MM.1S (cell line): ENCODE data around the gene TRAPPC4.
"Not testable (repeated sequence)": the region's sequence is repeated elsewhere in the genome, so short reads cannot be mapped to it uniquely, and the experiment has no call there.

ENCODE experiments used
- DNase-seq: peaks from one replicate; pipeline ENCODE4 v3.0.0-alpha.2; 2015
- H2AFZ ChIP-seq: fragments of 300-600 bp; sonication (generic); 2 replicates; pipeline ENCODE4 v1.6.0; 2016; ENCODE audit warnings: antibody characterized with exemption, low read length
- H3F3A ChIP-seq: fragments of 300-600 bp; sonication (generic); 2 replicates; pipeline ENCODE4 v1.6.1; 2016; ENCODE audit warnings: mild to moderate bottlenecking, antibody characterized with exemption, low read length, moderate library complexity, mixed read lengths; ENCODE audit not compliant: insufficient read depth
- H3K27ac ChIP-seq: fragments of 300-600 bp; sonication (generic); 2 replicates; pipeline ENCODE4 v1.5.1; 2016; ENCODE audit warnings: mild to moderate bottlenecking, low read length
- H3K27me3 ChIP-seq: fragments of 300-600 bp; sonication (generic); replicated peaks from 2 replicates; pipeline ENCODE4 v1.6.0; 2016; ENCODE audit warnings: low read length; ENCODE audit not compliant: insufficient read depth
- H3K36me3 ChIP-seq: fragments of 300-600 bp; sonication (generic); replicated peaks from 2 replicates; pipeline ENCODE4 v1.6.1; 2016; ENCODE audit warnings: mild to moderate bottlenecking, low read length, mixed read lengths; ENCODE audit not compliant: insufficient read depth
- H3K4me1 ChIP-seq: fragments of 300-600 bp; sonication (generic); 2 replicates; pipeline ENCODE4 v1.6.1; 2016; ENCODE audit warnings: low read length, mixed read lengths
- H3K4me2 ChIP-seq: fragments of 300-600 bp; sonication (generic); 2 replicates; pipeline ENCODE4 v1.6.0; 2016; ENCODE audit warnings: low read depth, low read length
- H3K4me3 ChIP-seq: fragments of 300-600 bp; sonication (generic); 2 replicates; pipeline ENCODE4 v1.5.1; 2016; ENCODE audit warnings: low read length, mixed read lengths
- H3K79me2 ChIP-seq: fragments of 300-600 bp; sonication (generic); 2 replicates; pipeline ENCODE4 v1.6.1; 2016; ENCODE audit warnings: mixed run types, low read length, mixed read lengths
- H3K9ac ChIP-seq: fragments of 300-600 bp; sonication (generic); 2 replicates; pipeline ENCODE4 v1.6.1; 2016; ENCODE audit warnings: low read length, mixed read lengths
- H3K9me2 ChIP-seq: fragments of 300-600 bp; sonication (generic); replicated peaks from 2 replicates; pipeline ENCODE4 v1.6.1; 2016; ENCODE audit warnings: mild to moderate bottlenecking, low read length, mixed read lengths; ENCODE audit not compliant: insufficient read depth
- H3K9me3 ChIP-seq: fragments of 300-600 bp; sonication (generic); replicated peaks from 2 replicates; pipeline ENCODE4 v1.6.1; 2016; ENCODE audit warnings: mild to moderate bottlenecking, low read length, mixed read lengths; ENCODE audit not compliant: insufficient read depth
- H4K20me1 ChIP-seq: fragments of 300-600 bp; sonication (generic); 2 replicates; pipeline ENCODE4 v1.6.1; 2016; ENCODE audit warnings: mild to moderate bottlenecking, low read length, moderate library complexity, mixed read lengths; ENCODE audit not compliant: insufficient read depth
- EZH2 ChIP-seq: fragments of 300-600 bp; sonication (generic); optimal IDR thresholded peaks from 2 replicates; pipeline ENCODE3; 2017; ENCODE audit warnings: low read depth, mild to moderate bottlenecking, antibody characterized with exemption, low read length, mixed read lengths
- EZH2phosphoT487 ChIP-seq: fragments of 300-600 bp; sonication (generic); IDR thresholded peaks from 2 replicates; pipeline ENCODE4 v1.6.1; 2018; ENCODE audit warnings: antibody characterized with exemption, low read length
- TF ChIP-seq, protein P1 (sequence below): fragments of 300-600 bp; sonication (generic); IDR thresholded peaks from 2 replicates; pipeline ENCODE4 v1.5.1; 2016; ENCODE audit warnings: antibody characterized with exemption, low read length, mixed read lengths

Gene TRAPPC4, protein sequence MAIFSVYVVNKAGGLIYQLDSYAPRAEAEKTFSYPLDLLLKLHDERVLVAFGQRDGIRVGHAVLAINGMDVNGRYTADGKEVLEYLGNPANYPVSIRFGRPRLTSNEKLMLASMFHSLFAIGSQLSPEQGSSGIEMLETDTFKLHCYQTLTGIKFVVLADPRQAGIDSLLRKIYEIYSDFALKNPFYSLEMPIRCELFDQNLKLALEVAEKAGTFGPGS

DNA sequence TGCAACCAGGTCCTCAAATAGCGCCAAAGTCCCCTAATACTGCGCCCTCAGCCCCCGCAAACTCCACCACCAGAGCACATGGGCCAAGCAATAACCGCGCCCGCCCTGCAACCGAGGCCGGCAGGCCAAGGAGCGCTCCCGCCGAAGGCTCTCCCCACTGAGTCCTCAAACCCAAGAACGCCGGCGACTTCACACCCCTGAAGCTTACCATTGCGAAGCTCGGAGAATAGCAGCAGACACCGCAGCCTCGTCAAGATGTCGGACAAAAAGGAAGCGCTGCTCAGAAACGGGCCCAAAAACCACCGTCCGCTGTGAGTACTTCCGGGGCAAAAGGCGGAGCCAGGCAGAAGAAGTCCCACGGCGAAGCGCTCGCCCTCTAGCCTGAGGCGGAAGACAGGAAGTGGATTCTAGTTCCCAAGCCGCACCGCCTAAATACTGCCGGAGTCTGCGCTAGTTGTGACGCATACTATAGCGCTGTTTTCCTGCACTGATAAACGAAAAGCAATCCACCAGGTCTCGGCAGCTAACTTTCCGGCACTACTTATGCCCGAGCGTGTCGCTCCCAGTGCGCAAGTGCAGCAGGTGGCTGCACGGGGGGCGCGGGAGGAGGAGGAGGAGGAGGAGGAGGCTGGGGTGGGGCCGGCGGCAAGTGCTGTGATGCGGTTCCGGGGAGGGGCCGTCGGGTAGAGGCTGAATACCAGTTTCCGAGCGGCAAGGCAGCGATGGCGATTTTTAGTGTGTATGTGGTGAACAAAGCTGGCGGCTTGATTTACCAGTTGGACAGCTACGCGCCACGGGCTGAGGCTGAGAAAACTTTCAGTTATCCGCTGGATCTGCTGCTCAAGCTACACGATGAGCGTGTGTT, at the start of gene TRAPPC4, which contains the start of gene RPS25:
TSS of gene TRAPPC4 (plus strand) at position 693 of the 865 bp plus-strand sequence. CDS start at position 723, 30 bp downstream.
TSS of gene RPS25 (minus strand) at position 270 of the 865 bp plus-strand sequence. CDS start at position 211, 59 bp downstream.
- H3K9me2 ChIP-seq: no peaks in the 10 kb centered on the region
- H3K9me3 ChIP-seq: no peaks in the 10 kb centered on the region
- no peaks in the 10 kb centered on the region for H3K27me3 ChIP-seq
- H3K4me3 ChIP-seq: peak within 1 kb of the TSS; percentile 97
- peak; percentile 97 for DNase-seq
- peaks cover 33% of the 10 kb centered on the region for H3K4me1 ChIP-seq
- TF ChIP-seq, protein P1, sequence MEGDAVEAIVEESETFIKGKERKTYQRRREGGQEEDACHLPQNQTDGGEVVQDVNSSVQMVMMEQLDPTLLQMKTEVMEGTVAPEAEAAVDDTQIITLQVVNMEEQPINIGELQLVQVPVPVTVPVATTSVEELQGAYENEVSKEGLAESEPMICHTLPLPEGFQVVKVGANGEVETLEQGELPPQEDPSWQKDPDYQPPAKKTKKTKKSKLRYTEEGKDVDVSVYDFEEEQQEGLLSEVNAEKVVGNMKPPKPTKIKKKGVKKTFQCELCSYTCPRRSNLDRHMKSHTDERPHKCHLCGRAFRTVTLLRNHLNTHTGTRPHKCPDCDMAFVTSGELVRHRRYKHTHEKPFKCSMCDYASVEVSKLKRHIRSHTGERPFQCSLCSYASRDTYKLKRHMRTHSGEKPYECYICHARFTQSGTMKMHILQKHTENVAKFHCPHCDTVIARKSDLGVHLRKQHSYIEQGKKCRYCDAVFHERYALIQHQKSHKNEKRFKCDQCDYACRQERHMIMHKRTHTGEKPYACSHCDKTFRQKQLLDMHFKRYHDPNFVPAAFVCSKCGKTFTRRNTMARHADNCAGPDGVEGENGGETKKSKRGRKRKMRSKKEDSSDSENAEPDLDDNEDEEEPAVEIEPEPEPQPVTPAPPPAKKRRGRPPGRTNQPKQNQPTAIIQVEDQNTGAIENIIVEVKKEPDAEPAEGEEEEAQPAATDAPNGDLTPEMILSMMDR: no peak
- TF ChIP-seq EZH2phosphoT487: no peak
- no peak for TF ChIP-seq EZH2
- H3K27ac ChIP-seq: peak within 1 kb of the TSS; percentile 93
- H3K4me2 ChIP-seq: peak within 1 kb of the TSS; percentile 95
- peaks cover 70% of the 10 kb centered on the region for H3F3A ChIP-seq
- H3K9ac ChIP-seq: peak within 1 kb of the TSS; percentile 92
- peaks cover 73% of the 10 kb centered on the region for H3K79me2 ChIP-seq
- H4K20me1 ChIP-seq: 0 out of 2 replicates have a peak, but pooled peaks cover 3% of the 10 kb centered on the region
- H3K36me3 ChIP-seq: peaks cover 12% of the 10 kb centered on the region
- peak within 1 kb of the TSS; percentile 67 for H2AFZ ChIP-seq

DNA sequence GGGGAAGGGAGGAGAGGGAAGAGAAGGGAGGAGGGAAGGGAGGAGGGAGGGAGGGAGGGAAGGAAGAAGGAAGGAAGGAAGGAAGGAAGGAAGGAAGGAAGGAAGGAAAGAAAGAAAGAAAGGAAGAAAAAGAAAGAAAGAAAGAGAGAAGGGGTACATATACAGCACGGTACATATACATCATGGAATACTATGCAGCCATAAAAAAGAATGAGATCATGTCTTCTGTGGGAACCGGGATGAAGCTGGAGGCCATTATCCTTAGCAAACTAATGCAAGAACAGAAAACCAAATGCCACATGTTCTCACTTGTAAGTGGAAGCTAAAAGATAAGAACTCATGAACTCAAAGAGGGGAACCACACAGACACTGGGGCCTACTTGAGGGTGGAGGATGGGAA, 49.1 kb upstream of the TRAPPC4 start:
- not testable (repeated sequence) for H3K9me3 ChIP-seq, H3K79me2 ChIP-seq, H3F3A ChIP-seq, H3K4me2 ChIP-seq, H3K4me1 ChIP-seq, H3K9ac ChIP-seq, H3K9me2 ChIP-seq, H3K4me3 ChIP-seq, H3K36me3 ChIP-seq, H3K27me3 ChIP-seq, H4K20me1 ChIP-seq, H2AFZ ChIP-seq, DNase-seq, H3K27ac ChIP-seq

DNA sequence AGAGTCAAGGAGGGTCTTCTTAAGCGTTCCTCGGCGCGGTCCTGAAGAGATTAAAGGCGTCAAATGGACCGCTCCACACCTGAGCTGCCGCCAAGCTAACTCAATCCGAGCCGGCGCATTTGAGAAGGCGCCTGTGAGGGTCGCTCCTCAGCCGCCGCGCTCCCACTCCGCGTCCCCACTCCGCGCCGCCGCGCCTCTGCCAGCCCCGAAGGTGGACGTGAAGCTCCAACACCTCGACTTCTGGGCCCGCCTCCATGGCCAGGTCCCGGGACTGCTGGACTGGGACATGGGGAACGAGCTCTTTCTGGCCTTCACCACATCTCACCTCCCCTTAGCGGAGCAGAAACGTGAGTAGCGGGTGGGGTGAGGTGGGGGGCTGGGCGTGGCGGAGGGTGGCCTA, 46.9 kb upstream of the TRAPPC4 start, which contains the start of gene FOXR1:
TSS of gene FOXR1 (plus strand) at position 116 of the 400 bp plus-strand sequence. CDS start at position 287, 171 bp downstream.
- Histone ChIP-seq H3K9ac (no peak within 1 kb of the TSS), H3K79me2 (no peaks in the 10 kb centered on the region), H3K4me2 (no peak within 1 kb of the TSS), H3K9me2 (no peaks in the 10 kb centered on the region), H3K9me3 (no peaks in the 10 kb centered on the region), H2AFZ (no peak within 1 kb of the TSS), H3K27ac (no peak within 1 kb of the TSS), H3K36me3 (no peaks in the 10 kb centered on the region), H3F3A (no peaks in the 10 kb centered on the region), H4K20me1 (no peaks in the 10 kb centered on the region), H3K27me3 (no peaks in the 10 kb centered on the region), H3K4me1 (no peaks in the 10 kb centered on the region), H3K4me3 (no peak within 1 kb of the TSS)
- no peak for DNase-seq
- TF ChIP-seq EZH2: no peak
- no peak for TF ChIP-seq EZH2phosphoT487
- TF ChIP-seq, protein P1: no peak
